Testis (tissue), 2 donors: Measurements from ENCODE around the gene KRTAP9-6.
"Not testable (repeated sequence)": the region's sequence is repeated elsewhere in the genome, so short reads cannot be mapped to it uniquely, and the experiment has no call there.

Experiments used
- POLR2A ChIP-seq: fragments of 450-650 bp; IDR thresholded peaks from one replicate; pipeline ENCODE4 v1.6.1; 2017; ENCODE audit warnings: antibody characterized with exemption, mild to moderate bottlenecking, moderate library complexity
- TF ChIP-seq, protein P1 (sequence below), 3 experiments: fragments of 450-650 bp in 2 of 3; fragments of 200-600 bp in 1 of 3; sonication (generic) in 1 of 3; IDR thresholded peaks; one replicate each; pipeline ENCODE4 v1.5.1; 2016 to 2019; ENCODE audit warnings: antibody characterized with exemption in 3 of 3, mild to moderate bottlenecking in 2 of 3, moderate library complexity in 1 of 3

DNA sequence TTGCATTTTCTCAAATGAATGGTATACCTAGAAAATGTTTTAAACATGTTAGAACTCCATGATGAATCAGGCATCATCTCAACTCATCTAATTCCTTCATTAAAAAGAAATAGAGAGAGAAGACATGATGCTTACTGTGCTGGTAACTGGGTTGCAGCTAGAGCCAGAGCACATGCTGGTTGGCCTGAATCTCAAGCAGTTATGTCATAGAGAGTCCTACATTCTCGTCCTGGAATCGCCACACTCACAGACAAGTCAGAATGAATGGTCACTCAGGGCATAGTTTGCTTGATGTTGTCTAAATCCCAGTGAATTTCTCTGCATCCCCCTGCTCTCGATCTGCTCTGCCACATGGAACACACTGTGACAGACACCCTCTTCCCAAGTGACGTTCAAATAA, 28.1 kb upstream of the KRTAP9-6 start:
- TF ChIP-seq, protein P1, sequence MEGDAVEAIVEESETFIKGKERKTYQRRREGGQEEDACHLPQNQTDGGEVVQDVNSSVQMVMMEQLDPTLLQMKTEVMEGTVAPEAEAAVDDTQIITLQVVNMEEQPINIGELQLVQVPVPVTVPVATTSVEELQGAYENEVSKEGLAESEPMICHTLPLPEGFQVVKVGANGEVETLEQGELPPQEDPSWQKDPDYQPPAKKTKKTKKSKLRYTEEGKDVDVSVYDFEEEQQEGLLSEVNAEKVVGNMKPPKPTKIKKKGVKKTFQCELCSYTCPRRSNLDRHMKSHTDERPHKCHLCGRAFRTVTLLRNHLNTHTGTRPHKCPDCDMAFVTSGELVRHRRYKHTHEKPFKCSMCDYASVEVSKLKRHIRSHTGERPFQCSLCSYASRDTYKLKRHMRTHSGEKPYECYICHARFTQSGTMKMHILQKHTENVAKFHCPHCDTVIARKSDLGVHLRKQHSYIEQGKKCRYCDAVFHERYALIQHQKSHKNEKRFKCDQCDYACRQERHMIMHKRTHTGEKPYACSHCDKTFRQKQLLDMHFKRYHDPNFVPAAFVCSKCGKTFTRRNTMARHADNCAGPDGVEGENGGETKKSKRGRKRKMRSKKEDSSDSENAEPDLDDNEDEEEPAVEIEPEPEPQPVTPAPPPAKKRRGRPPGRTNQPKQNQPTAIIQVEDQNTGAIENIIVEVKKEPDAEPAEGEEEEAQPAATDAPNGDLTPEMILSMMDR (IDR thresholded peaks at IDR 0.05), result not testable (repeated sequence)
- TF ChIP-seq POLR2A, result not testable (repeated sequence)
